Lower lobe of right lung (tissue), 2 donors: Measurements from ENCODE around the gene NDUFB7. TPM values are rescaled to one million over a fixed set of nuclear protein-coding genes. Genes with fewer than 3 reads are reported as not detected.
"Not testable (repeated sequence)": the region's sequence is repeated elsewhere in the genome, so short reads cannot be mapped to it uniquely, and the experiment has no call there.

ENCODE experiments used
- ATAC-seq, 2 donors: fragments of 200-7000 bp; cut with Tn5 transposase; one replicate each; pipeline ENCODE4 v1.9.1; 2020 to 2022; ENCODE audit warnings: mild to moderate bottlenecking in 2 of 2, moderate library complexity in 2 of 2
- DNase-seq: peaks from one replicate; pipeline ENCODE4 v3.0.0-alpha.2; 2020
- H3K27ac ChIP-seq: fragments of 200-600 bp; one replicate; pipeline ENCODE4 v1.8.0; 2022
- H3K27me3 ChIP-seq: fragments of 200-600 bp; one replicate; pipeline ENCODE4 v1.8.0; 2022; ENCODE audit warnings: low read depth
- H3K36me3 ChIP-seq: fragments of 200-600 bp; one replicate; pipeline ENCODE4 v1.8.0; 2022; ENCODE audit warnings: mild to moderate bottlenecking
- H3K4me1 ChIP-seq: fragments of 200-600 bp; one replicate; pipeline ENCODE4 v1.8.0; 2022
- H3K4me3 ChIP-seq: fragments of 200-600 bp; one replicate; pipeline ENCODE4 v1.8.0; 2022; ENCODE audit warnings: mild to moderate bottlenecking
- H3K9me3 ChIP-seq: fragments of 200-600 bp; one replicate; pipeline ENCODE4 v1.8.0; 2022
- intact Hi-C: fragments of 100-400 bp; cut with DNase I; formaldehyde crosslinking; loops from one replicate; pipeline ENCODE4 v1.11.0; 2022
- total RNA-seq: library from RNA; stranded (reverse); fragmentation: NEBNext Ultra II Directional; extraction: Animal tissue kit (Norgen Biotek cat#: 25700); gene quantifications from one replicate; pipeline ENCODE4 v1.2.1, GENCODE V29; 2021
- TF ChIP-seq, protein P1 (sequence below): fragments of 200-600 bp; IDR thresholded peaks from one replicate; pipeline ENCODE4 v1.8.0; 2022; ENCODE audit warnings: antibody characterized with exemption, mild to moderate bottlenecking
- donor health status: DM: no; HTN: yes; CAD: no; lungs with severe emphysema.

The NDUFB7 gene
- total RNA-seq, 1 donor from 2014 or later, result 121 TPM

DNA sequence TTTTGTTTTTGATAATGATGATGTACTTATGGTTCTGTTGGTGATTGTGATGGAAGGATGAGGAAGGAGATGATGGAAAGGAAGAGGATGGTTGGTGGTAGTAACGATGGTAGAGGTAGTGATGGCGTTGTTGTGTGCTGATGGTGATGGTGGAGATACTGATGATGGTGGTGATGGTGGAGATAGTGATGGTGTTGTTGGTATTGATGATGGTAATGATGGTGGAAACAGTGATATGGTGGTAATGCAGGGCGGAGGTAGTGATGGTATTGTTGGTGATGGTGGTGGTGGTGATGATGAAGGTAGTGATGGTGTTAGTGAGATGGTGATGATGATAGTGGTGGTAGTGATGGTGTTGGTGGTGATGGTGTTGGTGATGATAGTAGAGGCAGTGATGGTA is 23.7 kb upstream of the NDUFB7 start:
- intact Hi-C loops, result no loop called here
- Histone ChIP-seq H3K36me3 (no peaks in the 10 kb centered on the region), H3K9me3 (no peaks in the 10 kb centered on the region), H3K27me3 (no peaks in the 10 kb centered on the region), H3K4me1 (no peaks in the 10 kb centered on the region), H3K4me3 (no peak overlapping the region), H3K27ac (no peak overlapping the region)
- ATAC-seq, result no peak
- no peak for DNase-seq
- TF ChIP-seq, protein P1, sequence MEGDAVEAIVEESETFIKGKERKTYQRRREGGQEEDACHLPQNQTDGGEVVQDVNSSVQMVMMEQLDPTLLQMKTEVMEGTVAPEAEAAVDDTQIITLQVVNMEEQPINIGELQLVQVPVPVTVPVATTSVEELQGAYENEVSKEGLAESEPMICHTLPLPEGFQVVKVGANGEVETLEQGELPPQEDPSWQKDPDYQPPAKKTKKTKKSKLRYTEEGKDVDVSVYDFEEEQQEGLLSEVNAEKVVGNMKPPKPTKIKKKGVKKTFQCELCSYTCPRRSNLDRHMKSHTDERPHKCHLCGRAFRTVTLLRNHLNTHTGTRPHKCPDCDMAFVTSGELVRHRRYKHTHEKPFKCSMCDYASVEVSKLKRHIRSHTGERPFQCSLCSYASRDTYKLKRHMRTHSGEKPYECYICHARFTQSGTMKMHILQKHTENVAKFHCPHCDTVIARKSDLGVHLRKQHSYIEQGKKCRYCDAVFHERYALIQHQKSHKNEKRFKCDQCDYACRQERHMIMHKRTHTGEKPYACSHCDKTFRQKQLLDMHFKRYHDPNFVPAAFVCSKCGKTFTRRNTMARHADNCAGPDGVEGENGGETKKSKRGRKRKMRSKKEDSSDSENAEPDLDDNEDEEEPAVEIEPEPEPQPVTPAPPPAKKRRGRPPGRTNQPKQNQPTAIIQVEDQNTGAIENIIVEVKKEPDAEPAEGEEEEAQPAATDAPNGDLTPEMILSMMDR, result no peak

DNA sequence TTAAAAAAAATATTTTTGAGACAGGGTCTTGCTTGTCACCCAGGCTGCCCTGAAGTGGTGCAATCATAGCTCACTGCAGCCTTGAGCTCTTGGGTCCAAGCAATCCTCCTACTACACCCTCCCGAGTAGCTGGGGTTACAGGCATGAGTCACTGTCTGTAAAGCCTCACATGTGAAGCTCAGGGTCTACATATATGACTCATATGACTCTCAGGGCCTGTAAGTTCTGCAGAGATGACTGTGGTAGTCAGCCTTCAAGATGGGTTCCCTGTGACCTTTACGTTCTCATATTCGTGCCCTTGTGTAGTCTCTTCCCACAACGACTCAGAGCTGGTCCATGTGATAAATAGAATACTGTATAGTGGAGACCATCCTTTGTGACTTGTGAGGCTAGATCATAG is 17.6 kb upstream of the NDUFB7 start:
- DNase-seq, H3K4me1 ChIP-seq, ATAC-seq, intact Hi-C loops, H3K36me3 ChIP-seq, H3K27me3 ChIP-seq, H3K27ac ChIP-seq, H3K4me3 ChIP-seq, H3K9me3 ChIP-seq: not testable (repeated sequence)

DNA sequence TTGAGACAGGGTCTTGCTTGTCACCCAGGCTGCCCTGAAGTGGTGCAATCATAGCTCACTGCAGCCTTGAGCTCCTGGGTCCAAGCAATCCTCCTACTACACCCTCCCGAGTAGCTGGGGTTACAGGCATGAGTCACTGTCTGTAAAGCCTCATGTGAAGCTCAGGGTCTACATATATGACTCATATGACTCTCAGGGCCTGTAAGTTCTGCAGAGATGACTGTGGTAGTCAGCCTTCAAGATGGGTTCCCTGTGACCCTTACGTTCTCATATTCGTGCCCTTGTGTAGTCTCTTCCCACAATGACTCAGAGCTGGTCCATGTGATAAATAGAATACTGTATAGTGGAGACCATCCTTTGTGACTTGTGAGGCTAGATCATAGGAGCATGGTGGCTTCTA is 13.3 kb upstream of the NDUFB7 start:
- ATAC-seq, result peak in 1 of 2 donors; percentile 37
- intact Hi-C loops, H3K36me3 ChIP-seq: not testable (repeated sequence)

DNA sequence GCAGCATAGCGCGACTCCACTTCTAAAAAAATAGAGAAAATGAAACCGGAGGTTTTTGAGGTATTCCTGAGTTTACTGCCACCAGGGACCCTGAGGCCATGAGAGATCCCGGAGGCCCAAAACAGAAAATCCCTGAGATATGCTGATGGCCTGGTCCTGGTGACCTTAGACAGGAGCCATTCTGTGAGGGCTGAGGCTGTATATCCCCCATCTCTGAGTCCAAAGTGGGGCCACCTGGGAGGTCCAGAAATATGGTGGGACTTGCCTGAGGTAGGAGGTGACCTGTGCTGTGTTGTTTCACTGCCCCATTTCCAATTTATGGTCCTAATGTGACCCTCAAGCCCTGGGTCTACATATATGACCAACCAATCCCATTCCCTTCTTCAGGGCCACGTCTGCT is 12.5 kb upstream of the NDUFB7 start:
- ATAC-seq, H3K36me3 ChIP-seq, H3K27ac ChIP-seq, H3K9me3 ChIP-seq, DNase-seq, H3K27me3 ChIP-seq, intact Hi-C loops, H3K4me3 ChIP-seq, H3K4me1 ChIP-seq: not testable (repeated sequence)

More for the DNA sequence above, 13.3 kb upstream of the NDUFB7 start:
- not testable (repeated sequence) for H3K4me3 ChIP-seq, H3K27ac ChIP-seq, H3K27me3 ChIP-seq, H3K4me1 ChIP-seq, H3K9me3 ChIP-seq, DNase-seq

DNA sequence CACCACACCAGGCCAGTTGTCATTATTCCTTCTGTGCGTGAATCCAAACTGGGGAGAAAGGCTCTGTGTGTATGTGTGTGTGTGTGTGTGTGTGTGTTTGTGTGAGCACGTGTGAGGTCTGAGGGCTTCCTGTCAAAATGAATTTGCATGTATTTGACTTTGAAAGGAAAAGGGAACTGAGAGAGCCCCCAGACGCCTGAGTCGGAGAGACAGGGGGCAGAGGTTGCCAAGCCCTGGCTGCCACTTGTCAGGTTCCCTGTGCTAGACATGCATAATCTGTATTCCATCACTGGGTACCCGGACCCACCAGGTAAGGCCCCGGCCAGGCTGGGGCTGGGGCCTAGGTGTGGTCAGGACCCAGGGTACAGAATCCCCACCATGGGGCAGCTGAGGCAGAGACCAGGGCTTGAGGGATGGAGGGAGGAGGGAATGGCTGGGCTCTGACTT is 11.1 kb upstream of the NDUFB7 start, which contains the start of gene CLEC17A:
Gene CLEC17A, plus strand, starts transcription at position 191 of the 447 bp plus-strand sequence. Its CDS starts 77 bp downstream, at position 268.
- Histone ChIP-seq H3K9me3 (no peaks in the 10 kb centered on the region), H3K4me3 (no peak within 1 kb of the TSS), H3K27ac (no peak within 1 kb of the TSS), H3K27me3 (no peaks in the 10 kb centered on the region), H3K36me3 (no peaks in the 10 kb centered on the region), H3K4me1 (no peaks in the 10 kb centered on the region)
- ATAC-seq (no peak), DNase-seq (no peak)
- TF ChIP-seq, protein P1, result no peak
- intact Hi-C loops, result no loop called here

DNA sequence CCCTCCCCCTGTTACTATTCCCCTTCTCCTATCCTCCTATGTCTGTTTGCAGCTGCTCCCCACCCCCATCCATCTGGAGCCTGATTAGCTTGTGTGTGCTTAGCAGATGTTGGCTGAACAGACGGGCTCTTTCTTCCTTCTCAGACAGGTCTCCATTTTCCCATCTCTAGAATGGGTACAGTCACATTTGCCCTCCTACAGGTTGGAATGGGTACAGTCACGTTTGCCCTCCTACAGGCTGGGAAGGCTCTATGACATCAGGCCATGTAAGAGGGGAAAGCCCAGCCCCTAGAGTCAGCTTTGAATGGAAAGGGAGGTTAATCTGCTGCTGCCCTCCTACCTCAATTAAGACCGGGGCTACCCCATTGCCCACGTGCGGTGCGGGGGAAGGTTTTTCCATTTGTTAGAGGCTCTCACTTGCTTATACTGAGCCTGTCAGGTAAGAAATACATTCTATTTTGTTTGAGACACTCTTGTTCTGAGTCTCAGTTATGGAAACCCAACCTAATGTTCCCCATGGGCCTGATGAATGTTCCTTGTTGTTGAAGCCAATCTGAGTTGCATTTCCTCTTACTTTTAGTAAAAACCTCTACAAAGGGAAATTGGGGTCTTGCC is 8.9 kb upstream of the NDUFB7 start:
- H3K4me3 ChIP-seq, result no peak overlapping the region
- intact Hi-C loops, result no loop called here
- no peaks in the 10 kb centered on the region for H3K4me1 ChIP-seq
- H3K27ac ChIP-seq, result no peak overlapping the region
- TF ChIP-seq, protein P1, result no peak
- no peaks in the 10 kb centered on the region for H3K36me3 ChIP-seq
- ATAC-seq (no peak), DNase-seq (no peak)
- H3K9me3 ChIP-seq, result no peaks in the 10 kb centered on the region
- no peaks in the 10 kb centered on the region for H3K27me3 ChIP-seq

DNA sequence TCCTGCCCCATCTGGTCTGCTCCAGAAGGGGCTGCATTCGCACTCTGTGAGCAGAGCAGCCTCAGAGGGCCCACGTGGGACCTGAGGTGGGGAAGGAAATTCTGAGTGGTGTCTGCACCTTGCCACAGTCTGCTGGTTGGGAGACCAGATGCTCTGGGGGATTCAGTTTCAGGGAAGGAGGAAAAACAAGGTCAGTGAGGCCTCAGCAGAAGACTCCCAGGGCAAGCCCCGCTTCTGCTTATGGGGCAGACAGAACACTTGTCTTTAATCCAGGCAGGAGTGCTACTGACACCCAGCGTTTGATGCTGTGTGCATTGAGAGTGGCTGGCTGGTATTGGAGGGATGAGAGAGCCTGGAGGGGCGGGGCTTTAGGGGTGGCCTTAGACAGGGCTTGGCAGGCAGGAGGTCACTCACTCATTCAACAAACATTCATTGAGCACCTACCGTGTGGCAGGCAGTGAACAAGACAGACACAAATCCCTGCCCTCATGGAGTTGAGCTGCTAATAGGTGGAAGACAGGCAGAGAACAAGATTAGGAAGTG is 6.1 kb upstream of the NDUFB7 start:
- Histone ChIP-seq H3K27ac (no peak overlapping the region), H3K4me3 (no peak overlapping the region), H3K9me3 (no peaks in the 10 kb centered on the region), H3K4me1 (peaks cover 5% of the 10 kb centered on the region), H3K36me3 (no peaks in the 10 kb centered on the region), H3K27me3 (no peaks in the 10 kb centered on the region)
- DNase-seq, result no peak
- TF ChIP-seq, protein P1, result no peak
- intact Hi-C loops, result no loop called here
- no peak for ATAC-seq
